ENCODE measurements around the gene GPATCH3.

DNA sequence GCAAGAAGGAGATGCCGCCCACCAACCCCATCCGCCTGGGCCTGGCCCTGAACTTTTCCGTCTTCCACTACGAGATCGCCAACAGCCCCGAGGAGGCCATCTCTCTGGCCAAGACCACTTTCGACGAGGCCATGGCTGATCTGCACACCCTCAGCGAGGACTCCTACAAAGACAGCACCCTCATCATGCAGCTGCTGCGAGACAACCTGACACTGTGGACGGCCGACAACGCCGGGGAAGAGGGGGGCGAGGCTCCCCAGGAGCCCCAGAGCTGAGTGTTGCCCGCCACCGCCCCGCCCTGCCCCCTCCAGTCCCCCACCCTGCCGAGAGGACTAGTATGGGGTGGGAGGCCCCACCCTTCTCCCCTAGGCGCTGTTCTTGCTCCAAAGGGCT, 36.6 kb downstream of the GPATCH3 start:
- TF ChIP-seq EZH2 (IDR thresholded peaks at IDR 0.05): no peak
- TF ChIP-seq CTCF (IDR thresholded peaks at IDR 0.05 in 2 of 3, conservative IDR thresholded peaks at IDR 0.05 in 1 of 3; ENCODE audit: borderline replicate concordance in 1 of 3, insufficient read depth in 1 of 3, low read depth in 2 of 3, low read length in 2 of 3): no peak
- no peak for TF ChIP-seq RAD21 (IDR thresholded peaks at IDR 0.05; ENCODE audit: low read depth)

Measured in HCT116 (cell line).